SH-SY5Y (cell line): Measurements from ENCODE around the gene ENDOG.

Experiments
- GATA2 ChIP-seq: IDR thresholded peaks from 2 replicates; pipeline ENCODE4 v1.6.1; 2011; ENCODE audit warnings: mild to moderate bottlenecking, low read depth, low read length
- GATA3 ChIP-seq: IDR thresholded peaks from 2 replicates; pipeline ENCODE4 v1.6.1; 2011; ENCODE audit warnings: low read depth, mild to moderate bottlenecking, low read length, moderate library complexity

GRCh38 chr9:128845186-128845931 lies 27.1 kb downstream of the ENDOG start:
- TF ChIP-seq GATA2 = peak; percentile 55; the same call in 1 of the 2 replicates
- no peak for TF ChIP-seq GATA3
